ENCODE measurements around the gene DCC. TPM values are rescaled to one million over a fixed set of nuclear protein-coding genes. Genes with fewer than 3 reads are reported as not detected.

Gene DCC
- total RNA-seq, 1 experiment from 2014 or later: not detected

DNA sequence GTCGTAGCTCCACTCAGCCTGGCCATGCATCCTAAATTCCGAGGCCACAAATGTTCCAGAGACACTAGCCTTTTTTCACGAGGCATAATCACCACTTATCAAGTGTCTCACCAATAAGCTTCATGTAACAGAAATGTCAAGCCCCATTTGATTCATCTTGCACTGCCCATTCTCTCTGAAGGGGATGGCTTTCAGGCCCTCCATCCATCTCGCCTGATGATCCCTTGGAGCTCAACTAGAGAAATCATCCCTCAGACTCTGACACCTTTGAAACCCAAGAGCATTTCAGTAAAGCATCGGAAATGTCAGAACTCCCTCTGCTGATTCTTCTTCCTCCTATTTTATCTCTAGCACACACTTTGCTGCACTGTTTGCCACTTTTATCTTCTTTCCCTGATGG is 91.7 kb downstream of the DCC start:
- Histone ChIP-seq H3K9me3 (ENCODE audit: low read length) (0 out of 2 replicates have a peak, but pooled peaks cover 4% of the 10 kb centered on the region), H3K27ac (ENCODE audit: low read length) (no peak overlapping the region), H2AFZ (ENCODE audit: low read length) (no peak overlapping the region), H3K4me1 (ENCODE audit: insufficient read depth, low read length) (no peaks in the 10 kb centered on the region), H3K27me3 (ENCODE audit: low read length) (peaks cover 6% of the 10 kb centered on the region; the same call in 1 of the 2 replicates), H3K4me3 (ENCODE audit: low read length) (no peak overlapping the region), H3K9me2 (replicated peaks; ENCODE audit: low read length) (no peaks in the 10 kb centered on the region), H3K4me2 (ENCODE audit: low read length) (no peak overlapping the region), H3K79me2 (ENCODE audit: low read length) (no peaks in the 10 kb centered on the region), H3F3A (ENCODE audit: low read length, unreplicated experiment) (no peaks in the 10 kb centered on the region), H3K36me3 (ENCODE audit: low read depth, low read length) (no peaks in the 10 kb centered on the region), H3K9ac (ENCODE audit: low read length) (no peak overlapping the region), H4K20me1 (ENCODE audit: low read length) (no peaks in the 10 kb centered on the region)
- ChIA-PET POLR2A (ENCODE audit: unreplicated experiment) (no interaction called here), CTCF (no interaction called here)
- no TSS peak for BruUV-seq (replicated peaks)
- no peak for ATAC-seq
- intact Hi-C loops (cut with micrococcal nuclease): no loop called here
- no peak for DNase-seq
- TF ChIP-seq EZH2 (IDR thresholded peaks at IDR 0.05; ENCODE audit: low read length, unreplicated experiment) (no peak), EZH2phosphoT487 (IDR thresholded peaks at IDR 0.05; ENCODE audit: borderline replicate concordance, low read length) (no peak)
- TF ChIP-seq, protein P1, sequence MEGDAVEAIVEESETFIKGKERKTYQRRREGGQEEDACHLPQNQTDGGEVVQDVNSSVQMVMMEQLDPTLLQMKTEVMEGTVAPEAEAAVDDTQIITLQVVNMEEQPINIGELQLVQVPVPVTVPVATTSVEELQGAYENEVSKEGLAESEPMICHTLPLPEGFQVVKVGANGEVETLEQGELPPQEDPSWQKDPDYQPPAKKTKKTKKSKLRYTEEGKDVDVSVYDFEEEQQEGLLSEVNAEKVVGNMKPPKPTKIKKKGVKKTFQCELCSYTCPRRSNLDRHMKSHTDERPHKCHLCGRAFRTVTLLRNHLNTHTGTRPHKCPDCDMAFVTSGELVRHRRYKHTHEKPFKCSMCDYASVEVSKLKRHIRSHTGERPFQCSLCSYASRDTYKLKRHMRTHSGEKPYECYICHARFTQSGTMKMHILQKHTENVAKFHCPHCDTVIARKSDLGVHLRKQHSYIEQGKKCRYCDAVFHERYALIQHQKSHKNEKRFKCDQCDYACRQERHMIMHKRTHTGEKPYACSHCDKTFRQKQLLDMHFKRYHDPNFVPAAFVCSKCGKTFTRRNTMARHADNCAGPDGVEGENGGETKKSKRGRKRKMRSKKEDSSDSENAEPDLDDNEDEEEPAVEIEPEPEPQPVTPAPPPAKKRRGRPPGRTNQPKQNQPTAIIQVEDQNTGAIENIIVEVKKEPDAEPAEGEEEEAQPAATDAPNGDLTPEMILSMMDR (conservative IDR thresholded peaks at IDR 0.05; ENCODE audit: low read depth, low read length): no peak

DNA sequence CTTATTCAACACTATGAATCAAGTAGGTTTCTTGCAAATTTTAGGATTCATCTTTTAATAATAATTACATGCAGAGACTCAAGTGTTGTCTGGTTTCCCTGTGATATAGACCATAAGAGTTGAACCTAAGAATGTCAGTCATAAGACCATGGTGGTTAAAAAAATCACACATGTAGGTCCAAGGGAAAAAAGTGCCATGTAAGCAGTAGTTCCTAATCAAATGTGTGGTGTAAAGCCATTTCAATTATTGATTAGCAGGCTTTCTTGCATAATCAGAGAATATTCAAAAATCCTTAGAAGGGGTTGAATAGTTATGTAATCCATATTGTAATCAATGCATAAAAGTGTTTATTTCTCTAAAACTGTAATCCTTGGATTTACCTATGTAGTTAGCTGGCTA is 93.8 kb downstream of the DCC start:
- H3K9me2 ChIP-seq (replicated peaks; ENCODE audit: low read length): no peaks in the 10 kb centered on the region
- TF ChIP-seq EZH2phosphoT487 (IDR thresholded peaks at IDR 0.05; ENCODE audit: borderline replicate concordance, low read length): no peak
- no peak for TF ChIP-seq EZH2 (IDR thresholded peaks at IDR 0.05; ENCODE audit: low read length, unreplicated experiment)
- TF ChIP-seq, protein P1 (conservative IDR thresholded peaks at IDR 0.05; ENCODE audit: low read depth, low read length): no peak
- H3K36me3 ChIP-seq (ENCODE audit: low read depth, low read length): no peaks in the 10 kb centered on the region
- no peak overlapping the region for H2AFZ ChIP-seq (ENCODE audit: low read length)
- no peak overlapping the region for H3K4me2 ChIP-seq (ENCODE audit: low read length)
- peaks cover 6% of the 10 kb centered on the region; the same call in 1 of the 2 replicates for H3K27me3 ChIP-seq (ENCODE audit: low read length)
- DNase-seq: no peak
- no TSS peak for BruUV-seq (replicated peaks)
- no peaks in the 10 kb centered on the region for H4K20me1 ChIP-seq (ENCODE audit: low read length)
- no peak overlapping the region for H3K9ac ChIP-seq (ENCODE audit: low read length)
- no peak for ATAC-seq
- H3K27ac ChIP-seq (ENCODE audit: low read length): no peak overlapping the region
- H3K4me3 ChIP-seq (ENCODE audit: low read length): no peak overlapping the region
- H3K9me3 ChIP-seq (ENCODE audit: low read length): 0 out of 2 replicates have a peak, but pooled peaks cover 4% of the 10 kb centered on the region
- no peaks in the 10 kb centered on the region for H3F3A ChIP-seq (ENCODE audit: low read length, unreplicated experiment)
- intact Hi-C loops (cut with micrococcal nuclease): no loop called here
- ChIA-PET POLR2A (ENCODE audit: unreplicated experiment) (no interaction called here), CTCF (no interaction called here)
- no peaks in the 10 kb centered on the region for H3K79me2 ChIP-seq (ENCODE audit: low read length)
- H3K4me1 ChIP-seq (ENCODE audit: insufficient read depth, low read length): no peaks in the 10 kb centered on the region

DNA sequence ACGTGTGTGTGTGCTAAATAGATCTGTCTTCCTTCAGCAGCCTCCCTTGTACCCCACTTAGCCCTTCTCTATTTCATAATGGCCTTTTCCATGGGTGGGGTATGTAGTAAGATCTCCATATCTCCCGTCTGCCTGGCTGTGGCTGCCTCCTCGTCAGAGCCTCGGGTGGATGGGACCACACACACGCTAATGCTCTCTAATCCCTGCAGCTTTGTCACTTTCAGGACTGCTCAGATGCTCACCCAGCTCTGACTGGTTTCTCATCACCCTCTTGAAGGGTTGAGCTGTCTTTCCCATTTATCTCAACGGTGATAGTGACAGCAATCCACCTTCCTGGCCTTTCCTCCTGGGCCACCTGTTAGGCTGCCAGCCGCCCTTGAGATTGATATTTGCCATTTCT is 95.3 kb downstream of the DCC start:
- no TSS peak for BruUV-seq (replicated peaks)
- intact Hi-C loops (cut with micrococcal nuclease): no loop called here
- H3K9ac ChIP-seq (ENCODE audit: low read length): no peak overlapping the region
- H4K20me1 ChIP-seq (ENCODE audit: low read length): no peaks in the 10 kb centered on the region
- H3K27me3 ChIP-seq (ENCODE audit: low read length): peaks cover 6% of the 10 kb centered on the region; the same call in 1 of the 2 replicates
- no peak for DNase-seq
- no peak for TF ChIP-seq EZH2phosphoT487 (IDR thresholded peaks at IDR 0.05; ENCODE audit: borderline replicate concordance, low read length)
- CTCF ChIA-PET: no interaction called here
- H3K4me2 ChIP-seq (ENCODE audit: low read length): no peak overlapping the region
- no peaks in the 10 kb centered on the region for H3K9me2 ChIP-seq (replicated peaks; ENCODE audit: low read length)
- H3K27ac ChIP-seq (ENCODE audit: low read length): no peak overlapping the region
- 0 out of 2 replicates have a peak, but pooled peaks cover 4% of the 10 kb centered on the region for H3K9me3 ChIP-seq (ENCODE audit: low read length)
- POLR2A ChIA-PET (ENCODE audit: unreplicated experiment): no interaction called here
- no peaks in the 10 kb centered on the region for H3F3A ChIP-seq (ENCODE audit: low read length, unreplicated experiment)
- H2AFZ ChIP-seq (ENCODE audit: low read length): no peak overlapping the region
- ATAC-seq: no peak
- H3K4me3 ChIP-seq (ENCODE audit: low read length): no peak overlapping the region
- no peaks in the 10 kb centered on the region for H3K79me2 ChIP-seq (ENCODE audit: low read length)
- H3K4me1 ChIP-seq (ENCODE audit: insufficient read depth, low read length): no peaks in the 10 kb centered on the region
- H3K36me3 ChIP-seq (ENCODE audit: low read depth, low read length): no peaks in the 10 kb centered on the region

All from PC-3 (cell line).